SK-N-SH (cell line): Measurements from ENCODE around the gene CSRP3. TPM values are rescaled to one million over a fixed set of nuclear protein-coding genes. Genes with fewer than 3 reads are reported as not detected.

Source experiments
- CTCF ChIA-PET: fragments of 300-600, 350-600 bp; formaldehyde crosslinking; extraction: SDS; loops from one replicate; lab custom pipeline; 2021; lab: Yijun Ruan, JAX
- POLR2A ChIA-PET: fragments of 350-600 bp; sonication (Branson Sonifier 250); formaldehyde crosslinking; extraction: SDS; loops from one replicate; lab custom pipeline; 2020; ENCODE audit warnings: antibody characterized with exemption, inconsistent platforms; lab: Yijun Ruan, JAX
- DNase-seq: peaks from one replicate; pipeline ENCODE4 v3.0.0; 2012
- H2AFZ ChIP-seq: fragments of 200-600 bp; sonication (generic); 2 replicates; pipeline ENCODE4 v1.8.1; 2016; ENCODE audit warnings: antibody characterized with exemption, mild to moderate bottlenecking, low read depth
- H3F3A ChIP-seq: fragments of 200-600 bp; sonication (generic); replicated peaks from 2 replicates; pipeline ENCODE3; 2016; ENCODE audit warnings: antibody characterized with exemption, mild to moderate bottlenecking; ENCODE audit not compliant: insufficient read depth
- H3K27ac ChIP-seq, 2 experiments: fragments of 200-500 bp in 1 of 2; fragments of 200-600 bp in 1 of 2; sonication (Bioruptor generic) in 1 of 2; sonication (generic), shearing (Covaris generic) in 1 of 2; 2 replicates each; pipeline versions ENCODE4 v1.5.1 to v1.6.1; 2014 to 2016; ENCODE audit warnings: low read depth in 2 of 2, inconsistent platforms in 1 of 2, low read length in 1 of 2, mild to moderate bottlenecking in 1 of 2, mixed read lengths in 1 of 2
- H3K27me3 ChIP-seq: fragments of 200-600 bp; sonication (generic), shearing (Covaris generic); 2 replicates; pipeline ENCODE4 v1.6.1; 2016; ENCODE audit warnings: mixed run types; ENCODE audit not compliant: insufficient read depth
- H3K36me3 ChIP-seq, 2 experiments: fragments of 200-500 bp in 1 of 2; fragments of 200-600 bp in 1 of 2; sonication (Bioruptor generic) in 1 of 2; sonication (generic) in 1 of 2; replicated peaks in 1 of 2; 2 replicates each; pipeline versions ENCODE3 to v1.5.1; 2014 to 2016; ENCODE audit warnings: low read length in 1 of 2, mild to moderate bottlenecking in 1 of 2; ENCODE audit not compliant: insufficient read depth in 2 of 2, control insufficient read depth in 1 of 2
- H3K4me1 ChIP-seq, 2 experiments: fragments of 200-500 bp in 1 of 2; fragments of 200-600 bp in 1 of 2; sonication (Bioruptor generic) in 1 of 2; sonication (generic), shearing (Covaris generic) in 1 of 2; 2 replicates each; pipeline versions ENCODE4 v1.5.1 to v1.6.1; 2014 to 2016; ENCODE audit warnings: low read depth in 1 of 2, low read length in 1 of 2, mixed run types in 1 of 2; ENCODE audit not compliant: insufficient read depth in 2 of 2, control insufficient read depth in 1 of 2
- H3K4me2 ChIP-seq: fragments of 200-600 bp; sonication (generic), shearing (Covaris generic); 2 replicates; pipeline ENCODE4 v1.6.1; 2017; ENCODE audit warnings: mixed run types
- H3K4me3 ChIP-seq, 2 experiments: fragments of 200-500 bp in 1 of 2; fragments of 200-600 bp in 1 of 2; sonication (Bioruptor generic) in 1 of 2; sonication (generic), shearing (Covaris generic) in 1 of 2; 2 replicates each; pipeline versions ENCODE4 v1.5.1 to v1.8.1; 2014 to 2016; ENCODE audit warnings: low read depth in 2 of 2, inconsistent platforms in 1 of 2, low read length in 1 of 2, mild to moderate bottlenecking in 1 of 2, mixed read lengths in 1 of 2, moderate library complexity in 1 of 2
- H3K79me2 ChIP-seq: fragments of 200-600 bp; sonication (generic); 2 replicates; pipeline ENCODE4 v1.8.1; 2017; ENCODE audit warnings: mild to moderate bottlenecking; ENCODE audit not compliant: insufficient read depth
- H3K9ac ChIP-seq: fragments of 200-600 bp; sonication (generic); 2 replicates; pipeline ENCODE4 v1.6.1; 2017; ENCODE audit warnings: mixed run types
- H3K9me2 ChIP-seq: fragments of 200-600 bp; sonication (generic); 2 replicates; pipeline ENCODE4 v1.6.1; 2017; ENCODE audit warnings: mixed run types
- H3K9me3 ChIP-seq: fragments of 200-600 bp; sonication (generic); 2 replicates; pipeline ENCODE4 v1.6.1; 2017; ENCODE audit warnings: mixed run types, mild to moderate bottlenecking, moderate library complexity
- H4K20me1 ChIP-seq: fragments of 200-600 bp; sonication (generic); 2 replicates; pipeline ENCODE4 v1.6.1; 2017; ENCODE audit warnings: mild to moderate bottlenecking, mixed run types; ENCODE audit not compliant: insufficient read depth
- FOSL2 ChIP-seq: IDR thresholded peaks from 2 replicates; pipeline ENCODE4 v1.4.0; 2012; ENCODE audit warnings: low read depth, mild to moderate bottlenecking, moderate library complexity, borderline replicate concordance
- FOXM1 ChIP-seq: IDR thresholded peaks from 2 replicates; pipeline ENCODE4 v1.4.0; 2012; ENCODE audit warnings: low read depth, mild to moderate bottlenecking
- GABPA ChIP-seq: IDR thresholded peaks from 2 replicates; pipeline ENCODE4 v1.4.0; 2012; ENCODE audit warnings: low read depth, mild to moderate bottlenecking
- IRF3 ChIP-seq: fragments of 150-350 bp; IDR thresholded peaks from 2 replicates; pipeline ENCODE4 v1.6.1; 2016; ENCODE audit warnings: mild to moderate bottlenecking, low read depth, low read length
- MXI1 ChIP-seq: IDR thresholded peaks from 2 replicates; pipeline ENCODE4 v1.6.1; 2012; ENCODE audit warnings: mild to moderate bottlenecking, low read depth, low read length, improper control_type of control experiment
- NFIC ChIP-seq: IDR thresholded peaks from 2 replicates; pipeline ENCODE4 v1.4.0; 2012; ENCODE audit warnings: borderline replicate concordance
- NRF1 ChIP-seq: IDR thresholded peaks from 2 replicates; pipeline ENCODE4 v1.6.1; 2012; ENCODE audit warnings: low read depth, mild to moderate bottlenecking, low read length
- PBX3 ChIP-seq: IDR thresholded peaks from 2 replicates; pipeline ENCODE4; 2012
- POLR2AphosphoS5 ChIP-seq: IDR thresholded peaks from 2 replicates; pipeline ENCODE4 v1.6.1; 2012; ENCODE audit warnings: low read depth, low read length
- RFX5 ChIP-seq: IDR thresholded peaks from 2 replicates; pipeline ENCODE4 v1.6.1; 2012; ENCODE audit warnings: mild to moderate bottlenecking, improper control_type of control experiment, low read length
- TAF1 ChIP-seq: IDR thresholded peaks from 2 replicates; pipeline ENCODE4 v1.6.1; 2012; ENCODE audit warnings: low read depth, mild to moderate bottlenecking, low read length, moderate library complexity, borderline replicate concordance
- YY1 ChIP-seq: IDR thresholded peaks from 2 replicates; pipeline ENCODE4 v1.4.0; 2012; ENCODE audit warnings: low read depth, mild to moderate bottlenecking
- WGBS: methylation state at CpG from one replicate; pipeline ENCODE4 v1.1.6; 2017; ENCODE audit warnings: low lambda C conversion rate; 5-methylcytosine and 5-hydroxymethylcytosine counted together
- polyA plus RNA-seq, 3 experiments: library from polyadenylated mRNA; depleted of rRNA; stranded (reverse); fragments of >200 nt; gene quantifications; 2 replicates each; pipeline ENCODE4 v1.2.3, GENCODE V29; 2012
- TF ChIP-seq, protein P1 (sequence below): IDR thresholded peaks from 2 replicates; pipeline ENCODE4 v1.4.0; 2012; ENCODE audit warnings: low read depth
- TF ChIP-seq, protein P2 (sequence below): IDR thresholded peaks from 2 replicates; pipeline ENCODE4 v1.4.0; 2012; ENCODE audit warnings: low read depth, borderline replicate concordance
- TF ChIP-seq, protein P3 (sequence below): fragments of 200-600 bp; sonication (generic); IDR thresholded peaks from 2 replicates; pipeline ENCODE4 v1.6.1; 2017; ENCODE audit warnings: antibody characterized with exemption, mild to moderate bottlenecking, moderate library complexity
- TF ChIP-seq, protein P4 (sequence below): IDR thresholded peaks from 2 replicates; pipeline ENCODE4 v1.6.1; 2012; ENCODE audit warnings: mild to moderate bottlenecking, low read depth, low read length, moderate library complexity

Gene CSRP3
- polyA plus RNA-seq, 1 of the 3 experiments (the other 2 are of a cell fraction): not detected

GRCh38 chr11:19208181-19208580 lies 6.4 kb upstream of the CSRP3 start:
- H3K9me3 ChIP-seq: no peaks in the 10 kb centered on the region
- TF ChIP-seq POLR2AphosphoS5 (no peak), MXI1 (no peak), PBX3 (no peak), GABPA (no peak), FOSL2 (no peak), YY1 (no peak), FOXM1 (no peak), NFIC (no peak), RFX5 (no peak), NRF1 (no peak), IRF3 (no peak), TAF1 (no peak)
- TF ChIP-seq, protein P1, sequence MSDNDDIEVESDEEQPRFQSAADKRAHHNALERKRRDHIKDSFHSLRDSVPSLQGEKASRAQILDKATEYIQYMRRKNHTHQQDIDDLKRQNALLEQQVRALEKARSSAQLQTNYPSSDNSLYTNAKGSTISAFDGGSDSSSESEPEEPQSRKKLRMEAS: no peak
- TF ChIP-seq, protein P2, sequence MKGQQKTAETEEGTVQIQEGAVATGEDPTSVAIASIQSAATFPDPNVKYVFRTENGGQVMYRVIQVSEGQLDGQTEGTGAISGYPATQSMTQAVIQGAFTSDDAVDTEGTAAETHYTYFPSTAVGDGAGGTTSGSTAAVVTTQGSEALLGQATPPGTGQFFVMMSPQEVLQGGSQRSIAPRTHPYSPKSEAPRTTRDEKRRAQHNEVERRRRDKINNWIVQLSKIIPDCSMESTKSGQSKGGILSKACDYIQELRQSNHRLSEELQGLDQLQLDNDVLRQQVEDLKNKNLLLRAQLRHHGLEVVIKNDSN: no peak
- TF ChIP-seq, protein P3, sequence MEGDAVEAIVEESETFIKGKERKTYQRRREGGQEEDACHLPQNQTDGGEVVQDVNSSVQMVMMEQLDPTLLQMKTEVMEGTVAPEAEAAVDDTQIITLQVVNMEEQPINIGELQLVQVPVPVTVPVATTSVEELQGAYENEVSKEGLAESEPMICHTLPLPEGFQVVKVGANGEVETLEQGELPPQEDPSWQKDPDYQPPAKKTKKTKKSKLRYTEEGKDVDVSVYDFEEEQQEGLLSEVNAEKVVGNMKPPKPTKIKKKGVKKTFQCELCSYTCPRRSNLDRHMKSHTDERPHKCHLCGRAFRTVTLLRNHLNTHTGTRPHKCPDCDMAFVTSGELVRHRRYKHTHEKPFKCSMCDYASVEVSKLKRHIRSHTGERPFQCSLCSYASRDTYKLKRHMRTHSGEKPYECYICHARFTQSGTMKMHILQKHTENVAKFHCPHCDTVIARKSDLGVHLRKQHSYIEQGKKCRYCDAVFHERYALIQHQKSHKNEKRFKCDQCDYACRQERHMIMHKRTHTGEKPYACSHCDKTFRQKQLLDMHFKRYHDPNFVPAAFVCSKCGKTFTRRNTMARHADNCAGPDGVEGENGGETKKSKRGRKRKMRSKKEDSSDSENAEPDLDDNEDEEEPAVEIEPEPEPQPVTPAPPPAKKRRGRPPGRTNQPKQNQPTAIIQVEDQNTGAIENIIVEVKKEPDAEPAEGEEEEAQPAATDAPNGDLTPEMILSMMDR: no peak
- TF ChIP-seq, protein P4, sequence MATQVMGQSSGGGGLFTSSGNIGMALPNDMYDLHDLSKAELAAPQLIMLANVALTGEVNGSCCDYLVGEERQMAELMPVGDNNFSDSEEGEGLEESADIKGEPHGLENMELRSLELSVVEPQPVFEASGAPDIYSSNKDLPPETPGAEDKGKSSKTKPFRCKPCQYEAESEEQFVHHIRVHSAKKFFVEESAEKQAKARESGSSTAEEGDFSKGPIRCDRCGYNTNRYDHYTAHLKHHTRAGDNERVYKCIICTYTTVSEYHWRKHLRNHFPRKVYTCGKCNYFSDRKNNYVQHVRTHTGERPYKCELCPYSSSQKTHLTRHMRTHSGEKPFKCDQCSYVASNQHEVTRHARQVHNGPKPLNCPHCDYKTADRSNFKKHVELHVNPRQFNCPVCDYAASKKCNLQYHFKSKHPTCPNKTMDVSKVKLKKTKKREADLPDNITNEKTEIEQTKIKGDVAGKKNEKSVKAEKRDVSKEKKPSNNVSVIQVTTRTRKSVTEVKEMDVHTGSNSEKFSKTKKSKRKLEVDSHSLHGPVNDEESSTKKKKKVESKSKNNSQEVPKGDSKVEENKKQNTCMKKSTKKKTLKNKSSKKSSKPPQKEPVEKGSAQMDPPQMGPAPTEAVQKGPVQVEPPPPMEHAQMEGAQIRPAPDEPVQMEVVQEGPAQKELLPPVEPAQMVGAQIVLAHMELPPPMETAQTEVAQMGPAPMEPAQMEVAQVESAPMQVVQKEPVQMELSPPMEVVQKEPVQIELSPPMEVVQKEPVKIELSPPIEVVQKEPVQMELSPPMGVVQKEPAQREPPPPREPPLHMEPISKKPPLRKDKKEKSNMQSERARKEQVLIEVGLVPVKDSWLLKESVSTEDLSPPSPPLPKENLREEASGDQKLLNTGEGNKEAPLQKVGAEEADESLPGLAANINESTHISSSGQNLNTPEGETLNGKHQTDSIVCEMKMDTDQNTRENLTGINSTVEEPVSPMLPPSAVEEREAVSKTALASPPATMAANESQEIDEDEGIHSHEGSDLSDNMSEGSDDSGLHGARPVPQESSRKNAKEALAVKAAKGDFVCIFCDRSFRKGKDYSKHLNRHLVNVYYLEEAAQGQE: no peak
- H3K27ac ChIP-seq: no peak overlapping the region
- H3K27me3 ChIP-seq: no peaks in the 10 kb centered on the region; the same call in 1 of the 2 replicates
- POLR2A ChIA-PET: no interaction called here
- no peak overlapping the region for H3K4me2 ChIP-seq
- H3K9ac ChIP-seq: no peak overlapping the region
- WGBS: 86% methylated on average over 2 of the region's 2 CpGs
- H3K4me3 ChIP-seq: no peak overlapping the region
- CTCF ChIA-PET: no interaction called here
- no peak overlapping the region for H2AFZ ChIP-seq
- H4K20me1 ChIP-seq: no peaks in the 10 kb centered on the region
- H3K9me2 ChIP-seq: no peaks in the 10 kb centered on the region
- DNase-seq: no peak
- no peaks in the 10 kb centered on the region for H3F3A ChIP-seq
- no peaks in the 10 kb centered on the region for H3K79me2 ChIP-seq
- no peaks in the 10 kb centered on the region for H3K4me1 ChIP-seq
- H3K36me3 ChIP-seq: no peaks in the 10 kb centered on the region
